GM12878 (cell line): Measurements from ENCODE around the gene ZCCHC3. TPM values are rescaled to one million over a fixed set of nuclear protein-coding genes. Genes with fewer than 3 reads are reported as not detected.

Source experiments
- CBFB ChIP-seq: IDR thresholded peaks from 2 replicates; pipeline ENCODE4 v1.6.1; 2016; ENCODE audit warnings: antibody characterized with exemption, low read depth
- CBX5 ChIP-seq: sonication (generic); IDR thresholded peaks from 2 replicates; pipeline ENCODE4 v1.6.1; 2016; ENCODE audit warnings: low read depth, moderate library complexity, mild to moderate bottlenecking, inconsistent platforms
- CHD1 ChIP-seq: IDR thresholded peaks from 2 replicates; pipeline ENCODE4 v1.6.1; 2012; ENCODE audit warnings: low read depth, low read length, improper control_type of control experiment
- CREM ChIP-seq: IDR thresholded peaks from 2 replicates; pipeline ENCODE4 v1.6.1; 2014; ENCODE audit warnings: antibody characterized with exemption, low read depth
- CTCF ChIP-seq, 3 experiments: IDR thresholded peaks in 2 of 3; conservative IDR thresholded peaks in 1 of 3; 2 replicates each; pipeline ENCODE4 v1.5.1; 2011; ENCODE audit warnings: low read depth in 3 of 3, low read length in 3 of 3, mild to moderate bottlenecking in 3 of 3, control low read depth in 2 of 3, moderate library complexity in 2 of 3, inconsistent platforms in 1 of 3, mixed read lengths in 1 of 3; ENCODE audit not compliant: control insufficient read depth in 2 of 3, insufficient read depth in 1 of 3; ENCODE audit errors: extremely low read depth in 1 of 3
- DPF2 ChIP-seq: fragments of 450-650 bp; IDR thresholded peaks from 2 replicates; pipeline ENCODE4 v1.6.1; 2017; ENCODE audit warnings: mild to moderate bottlenecking
- E2F8 ChIP-seq: fragments of 450-650 bp; IDR thresholded peaks from 2 replicates; pipeline ENCODE4 v1.6.1; 2018; ENCODE audit warnings: mild to moderate bottlenecking, low read depth, moderate library complexity; ENCODE audit not compliant: partially characterized antibody
- FOXM1 ChIP-seq: IDR thresholded peaks from 2 replicates; pipeline ENCODE4 v1.6.1; 2012; ENCODE audit warnings: low read depth, mild to moderate bottlenecking, inconsistent platforms, low read length, moderate library complexity
- HDGF ChIP-seq: fragments of 450-650 bp; IDR thresholded peaks from 2 replicates; pipeline ENCODE4 v1.6.1; 2016; ENCODE audit warnings: antibody characterized with exemption
- KLF5 ChIP-seq: fragments of 450-650 bp; IDR thresholded peaks from 2 replicates; pipeline ENCODE4 v1.6.1; 2014; ENCODE audit warnings: mild to moderate bottlenecking; ENCODE audit not compliant: partially characterized antibody
- MXI1 ChIP-seq: fragments of 150-350 bp; IDR thresholded peaks from 2 replicates; pipeline ENCODE4 v1.6.1; 2011; ENCODE audit warnings: low read depth, mild to moderate bottlenecking, inconsistent platforms, low read length, improper control_type of control experiment
- SREBF1 ChIP-seq: IDR thresholded peaks from 2 replicates; pipeline ENCODE4 v1.6.1; 2012; ENCODE audit warnings: mild to moderate bottlenecking, low read length
- SREBF2 ChIP-seq: IDR thresholded peaks from 2 replicates; pipeline ENCODE4 v1.6.1; 2012; ENCODE audit warnings: mild to moderate bottlenecking, low read length
- TBL1XR1 ChIP-seq: IDR thresholded peaks from 2 replicates; pipeline ENCODE4 v1.6.1; 2012; ENCODE audit warnings: low read depth, low read length, improper control_type of control experiment
- ZBTB40 ChIP-seq: fragments of 450-650 bp; IDR thresholded peaks from 2 replicates; pipeline ENCODE4 v1.6.1; 2016; ENCODE audit warnings: mild to moderate bottlenecking, moderate library complexity, borderline replicate concordance
- ZZZ3 ChIP-seq: IDR thresholded peaks from 2 replicates; pipeline ENCODE4 v1.6.1; 2011; ENCODE audit warnings: low read depth; ENCODE audit not compliant: control insufficient read depth, insufficient read length
- polyA plus RNA-seq, 11 experiments: library from polyadenylated mRNA; depleted of rRNA in 4 of 11; unstranded in 6 of 11; stranded (reverse) in 5 of 11; fragments of >200 nt; fragmentation: Nextera tagmentation in 4 of 11; fragmentation: Illumina TruSeq in 1 of 11; extraction: Ambion mirVana in 4 of 11; extraction: Trizol in 1 of 11; gene quantifications; 1 replicate in 1 of 11; 2 replicates in 10 of 11; pipeline versions ENCODE4 v1.2.1 to v1.2.3, GENCODE V29; 2011 to 2016; ENCODE audit warnings: inconsistent platforms in 2 of 11, missing spikeins in 2 of 11, low read depth in 1 of 11
- total RNA-seq, 4 experiments: library from RNA; depleted of rRNA in 3 of 4; stranded (reverse); fragments of >200 nt in 3 of 4; fragmentation: Illumina TruSeq in 1 of 4; extraction: Trizol in 1 of 4; gene quantifications; 2 replicates each; pipeline versions ENCODE4 v1.2.1 to v1.2.3, GENCODE V29; 2013 to 2021
- TF ChIP-seq, protein P1 (sequence below): fragments of 450-650 bp; formaldehyde crosslinking; IDR thresholded peaks from 2 replicates; pipeline ENCODE4 v1.5.0; 2022; ENCODE audit warnings: mild to moderate bottlenecking, missing genetic modification characterization

Gene ZCCHC3
- total and polyA plus RNA-seq, 10 of the 15 experiments (the other 5 are each of a cell fraction or from before 2014, with no cell fraction given), result 5.3 to 36.1 (median 17.2) TPM

- no peak for TF ChIP-seq ZBTB40
- TF ChIP-seq MXI1, result no peak
- TF ChIP-seq, protein P1, sequence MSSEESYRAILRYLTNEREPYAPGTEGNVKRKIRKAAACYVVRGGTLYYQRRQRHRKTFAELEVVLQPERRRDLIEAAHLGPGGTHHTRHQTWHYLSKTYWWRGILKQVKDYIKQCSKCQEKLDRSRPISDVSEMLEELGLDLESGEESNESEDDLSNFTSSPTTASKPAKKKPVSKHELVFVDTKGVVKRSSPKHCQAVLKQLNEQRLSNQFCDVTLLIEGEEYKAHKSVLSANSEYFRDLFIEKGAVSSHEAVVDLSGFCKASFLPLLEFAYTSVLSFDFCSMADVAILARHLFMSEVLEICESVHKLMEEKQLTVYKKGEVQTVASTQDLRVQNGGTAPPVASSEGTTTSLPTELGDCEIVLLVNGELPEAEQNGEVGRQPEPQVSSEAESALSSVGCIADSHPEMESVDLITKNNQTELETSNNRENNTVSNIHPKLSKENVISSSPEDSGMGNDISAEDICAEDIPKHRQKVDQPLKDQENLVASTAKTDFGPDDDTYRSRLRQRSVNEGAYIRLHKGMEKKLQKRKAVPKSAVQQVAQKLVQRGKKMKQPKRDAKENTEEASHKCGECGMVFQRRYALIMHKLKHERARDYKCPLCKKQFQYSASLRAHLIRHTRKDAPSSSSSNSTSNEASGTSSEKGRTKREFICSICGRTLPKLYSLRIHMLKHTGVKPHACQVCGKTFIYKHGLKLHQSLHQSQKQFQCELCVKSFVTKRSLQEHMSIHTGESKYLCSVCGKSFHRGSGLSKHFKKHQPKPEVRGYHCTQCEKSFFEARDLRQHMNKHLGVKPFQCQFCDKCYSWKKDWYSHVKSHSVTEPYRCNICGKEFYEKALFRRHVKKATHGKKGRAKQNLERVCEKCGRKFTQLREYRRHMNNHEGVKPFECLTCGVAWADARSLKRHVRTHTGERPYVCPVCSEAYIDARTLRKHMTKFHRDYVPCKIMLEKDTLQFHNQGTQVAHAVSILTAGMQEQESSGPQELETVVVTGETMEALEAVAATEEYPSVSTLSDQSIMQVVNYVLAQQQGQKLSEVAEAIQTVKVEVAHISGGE, result no peak
- no peak for TF ChIP-seq SREBF2
- no peak for TF ChIP-seq KLF5
- no peak for TF ChIP-seq CREM
- TF ChIP-seq TBL1XR1, result no peak
- TF ChIP-seq CHD1, result no peak
- TF ChIP-seq SREBF1, result no peak
- peak; percentile 28; the same call in 1 of the 2 replicates for TF ChIP-seq HDGF
- TF ChIP-seq ZZZ3, result no peak
- no peak for TF ChIP-seq FOXM1
- TF ChIP-seq CTCF (IDR thresholded peaks at IDR 0.05 in 2 of 3, conservative IDR thresholded peaks at IDR 0.05 in 1 of 3; ENCODE audit: control insufficient read depth in 2 of 3, extremely low read depth in 1 of 3, insufficient read depth in 1 of 3, low read depth in 3 of 3, low read length in 3 of 3), result peak; percentile 91 to 94 (median 94)
- TF ChIP-seq DPF2, result no peak
- TF ChIP-seq E2F8, result no peak
- no peak for TF ChIP-seq CBFB
- TF ChIP-seq CBX5, result no peak
Observed at GRCh38 chr20:266596-267562, 30.5 kb upstream of the ZCCHC3 start (continued).
